GM06990 (cell line): ENCODE results near the gene TEKTIP1.
"Not testable (repeated sequence)": the region's sequence is repeated elsewhere in the genome, so short reads cannot be mapped to it uniquely, and the experiment has no call there.

ENCODE experiments used
- DNase-seq: peaks from one replicate; pipeline ENCODE4 v3.0.0-alpha.2; 2011; ENCODE audit not compliant: insufficient read length; ENCODE audit errors: extremely low read depth
- H3K27me3 ChIP-seq: replicated peaks from 2 replicates; pipeline ENCODE4 v1.6.0; 2011; ENCODE audit warnings: low read length; ENCODE audit not compliant: control insufficient read depth, insufficient read depth
- H3K36me3 ChIP-seq: 2 replicates; pipeline ENCODE4 v1.5.1; 2011; ENCODE audit warnings: low read length; ENCODE audit not compliant: control insufficient read depth, insufficient read depth
- H3K4me3 ChIP-seq: replicated peaks from 2 replicates; pipeline ENCODE4 v1.5.1; 2011; ENCODE audit warnings: low read depth, mild to moderate bottlenecking, control low read depth, low read length
- TF ChIP-seq, protein P1 (sequence below): IDR thresholded peaks from 2 replicates; pipeline ENCODE4 v1.5.1; 2011; ENCODE audit warnings: low read length, control low read depth, mild to moderate bottlenecking, inconsistent platforms; ENCODE audit not compliant: insufficient read depth, poor library complexity, severe bottlenecking

Gene TEKTIP1

DNA sequence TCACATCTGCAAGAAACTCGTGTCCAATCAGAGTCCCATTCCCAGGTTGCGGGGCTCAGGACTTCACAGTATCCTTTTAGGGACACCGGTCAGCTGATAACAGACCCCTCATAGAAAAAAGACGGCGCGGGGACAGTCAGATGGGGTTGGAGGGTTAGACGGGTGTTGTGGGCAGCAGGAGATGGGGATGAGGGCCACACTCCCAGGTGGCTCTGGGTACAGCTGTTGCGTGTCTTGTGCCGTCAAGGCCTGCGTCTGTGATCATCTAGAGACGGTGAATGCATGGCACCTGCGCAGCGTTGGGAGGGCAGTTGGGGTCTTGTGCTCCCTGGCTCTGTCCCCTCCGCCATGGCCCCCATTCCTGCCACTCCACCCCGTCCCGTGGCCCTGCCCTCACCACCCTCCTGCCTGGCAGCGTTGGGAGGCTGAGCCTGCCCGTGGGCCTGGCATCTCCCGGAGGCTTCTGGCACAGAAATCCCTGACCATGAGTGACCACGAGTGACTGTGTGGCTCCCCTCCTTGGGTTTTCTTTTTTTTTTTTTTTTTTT, 14.0 kb upstream of the TEKTIP1 start:
- TF ChIP-seq, protein P1, sequence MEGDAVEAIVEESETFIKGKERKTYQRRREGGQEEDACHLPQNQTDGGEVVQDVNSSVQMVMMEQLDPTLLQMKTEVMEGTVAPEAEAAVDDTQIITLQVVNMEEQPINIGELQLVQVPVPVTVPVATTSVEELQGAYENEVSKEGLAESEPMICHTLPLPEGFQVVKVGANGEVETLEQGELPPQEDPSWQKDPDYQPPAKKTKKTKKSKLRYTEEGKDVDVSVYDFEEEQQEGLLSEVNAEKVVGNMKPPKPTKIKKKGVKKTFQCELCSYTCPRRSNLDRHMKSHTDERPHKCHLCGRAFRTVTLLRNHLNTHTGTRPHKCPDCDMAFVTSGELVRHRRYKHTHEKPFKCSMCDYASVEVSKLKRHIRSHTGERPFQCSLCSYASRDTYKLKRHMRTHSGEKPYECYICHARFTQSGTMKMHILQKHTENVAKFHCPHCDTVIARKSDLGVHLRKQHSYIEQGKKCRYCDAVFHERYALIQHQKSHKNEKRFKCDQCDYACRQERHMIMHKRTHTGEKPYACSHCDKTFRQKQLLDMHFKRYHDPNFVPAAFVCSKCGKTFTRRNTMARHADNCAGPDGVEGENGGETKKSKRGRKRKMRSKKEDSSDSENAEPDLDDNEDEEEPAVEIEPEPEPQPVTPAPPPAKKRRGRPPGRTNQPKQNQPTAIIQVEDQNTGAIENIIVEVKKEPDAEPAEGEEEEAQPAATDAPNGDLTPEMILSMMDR = no peak
- no peak for DNase-seq
- no peaks in the 10 kb centered on the region for H3K27me3 ChIP-seq
- peaks cover 19% of the 10 kb centered on the region for H3K36me3 ChIP-seq
- H3K4me3 ChIP-seq = no peak overlapping the region

DNA sequence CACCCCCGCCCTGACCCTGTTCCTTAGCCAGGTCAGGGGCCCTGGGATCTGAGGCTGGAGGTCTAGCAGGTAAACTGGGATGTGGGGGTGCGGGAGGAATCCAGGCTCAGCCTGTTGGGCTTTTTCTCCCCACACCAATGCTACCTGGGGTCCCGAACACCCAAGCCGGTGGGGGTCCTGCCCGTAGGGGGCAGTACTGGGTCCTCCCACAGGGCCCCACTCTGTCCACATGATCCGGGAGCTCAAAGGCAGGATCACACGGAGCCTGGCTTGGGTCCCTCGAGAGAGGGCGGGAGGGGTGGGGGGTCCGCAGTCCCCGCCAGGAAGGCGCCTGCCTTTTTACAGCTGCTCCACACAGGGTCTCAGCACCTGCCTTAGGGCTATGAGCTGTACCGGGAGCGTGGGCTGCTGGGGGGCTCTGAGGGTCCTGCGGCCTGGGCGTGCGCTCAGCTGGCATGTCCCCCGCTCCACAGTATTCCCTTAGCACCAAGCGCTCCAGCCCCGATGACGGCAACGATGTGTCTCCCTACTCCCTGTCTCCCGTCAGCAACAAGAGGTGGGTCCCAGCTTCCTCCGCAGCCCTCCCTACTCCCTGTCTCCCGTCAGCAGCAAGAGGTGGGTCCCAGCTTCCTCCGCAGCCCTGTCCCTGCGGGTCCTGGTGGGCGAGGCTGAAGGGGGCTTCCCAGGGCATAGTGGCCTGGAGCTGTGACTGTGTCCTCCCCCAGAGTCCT, 12.3 kb upstream of the TEKTIP1 start:
- no peaks in the 10 kb centered on the region for H3K27me3 ChIP-seq
- TF ChIP-seq, protein P1 = peak; percentile 27
- no peak overlapping the region for H3K4me3 ChIP-seq
- DNase-seq = no peak
- H3K36me3 ChIP-seq = peaks cover 24% of the 10 kb centered on the region

DNA sequence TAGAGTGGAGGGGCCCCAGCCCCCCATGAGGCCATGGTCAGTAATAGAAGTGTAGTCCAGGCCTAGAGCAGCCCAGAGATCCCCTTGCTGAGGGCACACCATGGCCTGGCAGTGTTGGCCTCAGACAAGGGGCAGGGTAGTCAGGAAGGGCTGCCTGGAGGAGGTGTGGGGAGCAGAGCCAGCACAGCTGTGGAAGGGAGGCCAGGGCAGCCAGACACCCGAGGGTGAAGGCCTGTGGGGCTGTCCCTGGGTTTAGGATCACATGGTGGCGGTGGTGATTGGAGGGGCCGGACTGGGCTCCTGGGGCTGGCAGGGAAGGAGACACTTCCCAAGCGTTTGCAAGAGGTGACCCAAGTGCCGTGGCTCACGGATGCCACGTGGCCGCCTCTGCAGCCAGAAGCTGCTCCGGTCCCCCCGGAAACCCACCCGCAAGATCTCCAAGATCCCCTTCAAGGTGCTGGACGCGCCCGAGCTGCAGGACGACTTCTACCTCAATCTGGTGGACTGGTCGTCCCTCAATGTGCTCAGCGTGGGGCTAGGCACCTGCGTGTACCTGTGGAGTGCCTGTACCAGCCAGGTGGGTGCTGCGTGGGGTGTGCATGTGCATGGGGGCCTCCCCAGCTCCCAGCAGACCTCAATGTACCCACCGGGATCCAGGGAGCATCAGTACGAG, 11.6 kb upstream of the TEKTIP1 start:
- peaks cover 28% of the 10 kb centered on the region for H3K36me3 ChIP-seq
- no peak for DNase-seq
- no peak overlapping the region for H3K4me3 ChIP-seq
- H3K27me3 ChIP-seq = no peaks in the 10 kb centered on the region
- TF ChIP-seq, protein P1 = no peak

DNA sequence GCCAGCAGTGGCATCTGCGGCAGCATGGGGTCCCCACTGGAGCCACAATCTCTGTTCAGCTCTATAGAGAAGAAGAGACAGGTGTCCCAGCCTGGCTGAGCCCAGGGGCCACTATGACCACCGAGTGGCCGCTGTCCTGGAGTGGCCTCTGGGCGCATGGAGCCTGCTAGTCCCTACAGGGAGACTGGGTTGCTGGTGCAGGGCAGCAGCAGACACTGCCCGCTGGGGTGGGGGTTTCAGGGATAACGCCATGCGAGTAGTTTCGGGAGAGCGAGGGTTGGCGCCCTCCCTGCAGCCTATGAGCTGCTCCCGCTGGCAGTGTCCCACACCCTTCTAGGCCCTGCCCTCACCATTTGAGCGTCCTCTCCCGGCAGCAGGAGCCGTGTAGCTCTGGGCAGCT, 10.9 kb upstream of the TEKTIP1 start:
- TF ChIP-seq, protein P1 = no peak
- no peak overlapping the region for H3K4me3 ChIP-seq
- peaks cover 34% of the 10 kb centered on the region for H3K36me3 ChIP-seq
- no peaks in the 10 kb centered on the region for H3K27me3 ChIP-seq
- no peak for DNase-seq

DNA sequence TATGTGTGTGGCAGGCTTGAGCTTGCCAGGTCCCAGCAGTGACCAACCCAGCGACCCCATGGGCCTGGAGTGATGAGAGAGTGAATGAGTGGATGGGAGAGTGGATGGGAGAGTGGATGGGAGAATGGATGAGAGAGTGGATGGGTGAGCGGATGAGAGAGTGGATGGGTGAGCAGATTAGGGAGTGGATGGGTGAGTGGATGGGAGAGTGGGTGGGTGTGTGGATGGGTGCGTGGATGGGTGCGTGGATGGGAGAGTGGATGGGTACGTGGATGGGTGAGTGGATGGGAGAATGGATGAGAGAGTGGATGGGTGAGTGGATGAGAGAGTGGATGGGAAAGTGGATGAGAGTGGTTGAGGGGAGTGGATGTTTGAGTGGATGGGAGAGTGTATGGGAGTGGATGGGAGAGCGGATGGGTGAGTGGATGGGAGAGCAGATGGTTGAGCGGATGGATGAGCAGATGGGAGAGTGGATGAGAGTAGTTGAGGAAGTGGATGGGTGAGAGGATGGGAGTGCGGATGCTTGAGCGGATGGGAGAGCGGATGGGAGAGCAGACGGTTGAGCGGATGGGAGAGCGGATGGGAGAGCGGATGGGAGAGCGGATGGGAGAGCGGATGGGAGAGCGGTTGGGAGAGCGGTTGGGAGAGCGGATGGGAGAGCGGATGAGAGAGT, 10.3 kb upstream of the TEKTIP1 start:
- no peak for DNase-seq
- peaks cover 34% of the 10 kb centered on the region for H3K36me3 ChIP-seq

DNA sequence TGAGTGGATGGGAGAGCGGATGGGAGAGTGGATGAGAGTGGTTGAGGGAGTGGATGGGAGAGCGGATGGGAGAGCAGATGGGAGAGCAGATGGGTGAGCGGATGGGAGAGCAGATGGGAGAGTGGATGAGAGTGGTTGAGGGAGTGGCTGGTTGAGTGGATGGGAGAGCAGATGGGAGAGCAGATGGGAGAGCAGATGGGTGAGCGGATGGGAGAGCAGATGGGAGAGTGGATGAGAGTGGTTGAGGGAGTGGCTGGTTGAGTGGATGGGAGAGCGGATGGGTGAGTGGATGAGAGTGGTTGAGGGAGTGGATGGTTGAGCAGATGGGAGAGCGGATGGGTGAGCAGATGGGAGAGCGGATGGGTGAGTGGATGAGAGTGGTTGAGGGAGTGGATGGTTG, 9.7 kb upstream of the TEKTIP1 start:
- DNase-seq, H3K4me3 ChIP-seq, H3K27me3 ChIP-seq: not testable (repeated sequence)
- peaks cover 34% of the 10 kb centered on the region for H3K36me3 ChIP-seq

More for the DNA sequence above, 10.3 kb upstream of the TEKTIP1 start:
- Histone ChIP-seq H3K27me3 (no peaks in the 10 kb centered on the region), H3K4me3 (no peak overlapping the region)
- TF ChIP-seq, protein P1 = no peak
